Measurements from ENCODE around the gene TRAPPC14.
A peak's percentile ranks its signal among the peaks of the same experiment; 100 is the strongest.

Gene TRAPPC14

GRCh38 chr7:100124301-100125230 is 34.0 kb downstream of the TRAPPC14 start:
- DNase-seq (ENCODE audit: low read depth) = no peak

DNA sequence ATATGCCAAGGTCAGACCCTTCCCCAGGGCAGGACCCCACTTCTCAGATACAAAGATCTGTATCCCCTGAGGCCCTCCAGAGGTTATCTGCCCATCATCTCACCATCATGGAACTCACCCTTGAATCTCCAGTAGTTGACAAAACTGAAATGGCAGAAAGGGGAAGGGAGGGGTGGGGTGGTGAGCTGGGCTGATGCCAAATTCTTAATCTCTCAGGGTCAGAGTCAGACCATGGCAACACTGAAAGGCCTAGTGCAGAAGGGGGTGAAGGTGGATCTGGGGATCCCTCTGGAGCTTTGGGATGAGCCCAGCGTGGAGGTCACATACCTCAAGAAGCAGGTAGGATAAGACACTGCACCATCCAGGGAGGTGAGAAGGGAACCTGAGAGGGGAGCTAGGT is 36.0 kb downstream of the TRAPPC14 start:
- DNase-seq (ENCODE audit: low read depth) = no peak

DNA sequence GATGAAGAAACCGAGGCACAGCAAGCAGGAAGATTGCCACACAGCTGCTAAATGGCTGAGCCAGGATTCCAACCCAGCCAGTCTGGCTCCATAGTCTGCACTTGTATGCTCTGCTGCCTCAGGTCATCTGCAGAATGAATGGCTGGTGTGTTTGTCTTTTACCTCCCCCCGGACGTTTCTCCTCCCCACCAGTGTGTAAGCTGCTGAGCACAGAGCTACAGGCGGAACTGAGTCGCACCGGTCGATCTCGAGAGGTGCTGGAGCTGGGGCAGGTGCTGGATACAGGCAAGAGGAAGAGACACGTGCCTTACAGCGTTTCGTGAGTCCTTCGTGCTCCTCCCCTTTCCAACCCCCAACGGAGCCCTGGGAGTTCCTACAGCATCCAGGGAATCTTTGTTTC is 36.5 kb downstream of the TRAPPC14 start:
- no peak for DNase-seq (ENCODE audit: low read depth)

GRCh38 chr7:100120733-100121036 is 37.8 kb downstream of the TRAPPC14 start:
- DNase-seq (ENCODE audit: low read depth) = no peak

DNA sequence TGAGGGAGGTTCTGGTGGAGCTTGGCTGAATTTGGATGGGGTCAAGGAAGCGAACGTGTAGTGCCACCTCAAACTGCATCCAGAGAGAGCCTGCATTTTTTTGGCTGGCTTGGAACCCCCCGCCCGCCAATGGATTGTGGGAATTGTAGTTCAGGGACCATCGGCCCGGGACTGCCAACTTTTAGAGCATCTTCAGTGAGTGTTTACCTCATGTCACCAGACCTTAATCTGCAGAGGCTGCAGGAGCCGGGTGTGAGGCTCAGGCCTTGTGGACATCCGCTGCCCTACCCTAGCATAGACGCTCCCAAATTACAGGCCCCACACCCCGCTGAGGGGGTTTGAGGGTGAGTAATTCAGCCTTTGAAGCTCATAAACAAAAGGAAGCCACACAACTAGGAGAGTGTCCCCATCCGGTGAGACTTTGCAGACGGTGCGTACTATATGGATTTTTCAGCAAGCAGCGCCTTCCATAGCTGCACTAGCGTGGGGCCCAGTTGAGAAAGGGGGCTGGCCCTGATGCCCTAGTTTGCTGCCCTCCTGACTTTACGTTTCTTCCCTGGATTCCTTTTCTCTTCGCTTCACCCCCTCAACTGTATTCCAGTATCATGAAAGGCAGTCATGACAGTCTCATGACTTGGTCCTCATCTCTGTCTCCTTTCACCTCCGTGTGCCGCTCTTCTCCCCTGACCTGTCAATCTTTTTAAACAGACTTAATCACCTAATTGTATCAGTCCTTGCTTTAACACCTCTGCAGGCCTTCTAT is 38.4 kb downstream of the TRAPPC14 start:
- peak; percentile 75 for DNase-seq (ENCODE audit: low read depth)

DNA sequence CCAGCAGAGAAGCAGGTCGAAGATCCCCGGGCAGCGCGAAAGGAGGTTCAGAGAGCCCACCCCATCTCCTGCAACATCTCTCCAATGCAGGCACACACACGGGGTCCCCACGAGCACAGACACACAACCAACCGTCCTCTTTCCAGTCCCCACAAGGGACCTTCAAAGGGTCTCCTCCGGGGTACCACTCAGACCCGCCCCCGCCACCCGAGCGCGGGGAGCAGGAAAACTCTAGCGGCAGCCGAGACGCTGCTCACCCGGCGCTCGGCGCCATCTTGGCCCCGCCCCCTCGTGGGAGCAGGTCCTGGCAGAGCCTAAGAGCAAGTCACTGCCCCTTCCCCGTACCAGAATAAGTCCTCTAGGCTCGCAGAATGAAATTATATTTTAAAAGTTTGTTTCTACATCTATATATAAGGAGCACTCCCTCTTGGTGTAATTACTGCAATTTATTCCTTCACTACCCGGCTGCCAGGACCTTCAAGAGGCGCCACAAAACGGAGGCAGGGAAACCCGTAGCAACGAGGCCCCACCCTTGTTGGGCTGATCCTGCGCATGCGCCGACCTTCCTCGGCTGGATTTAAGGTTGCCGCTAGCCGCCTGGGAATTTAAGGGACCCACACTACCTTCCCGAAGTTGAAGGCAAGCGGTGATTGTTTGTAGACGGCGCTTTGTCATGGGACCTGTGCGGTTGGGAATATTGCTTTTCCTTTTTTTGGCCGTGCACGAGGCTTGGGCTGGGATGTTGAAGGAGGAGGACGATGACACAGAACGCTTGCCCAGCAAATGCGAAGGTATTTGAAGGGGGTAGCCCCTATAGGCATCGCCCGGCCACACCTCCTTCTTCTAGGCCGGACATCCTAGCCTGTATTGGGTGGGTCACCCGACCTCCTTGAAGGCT is 39.2 kb downstream of the TRAPPC14 start, which contains the start of the genes CNPY4 and TAF6:
Gene CNPY4, plus strand, starts transcription at position 563 of the 898 bp plus-strand sequence. Its CDS starts 111 bp downstream, at position 674.
Gene TAF6, minus strand, starts transcription at position 287 of the 898 bp plus-strand sequence. CDS start 5,149 bp downstream, outside the sequence.
- DNase-seq (ENCODE audit: low read depth) = peak; percentile 95

DNA sequence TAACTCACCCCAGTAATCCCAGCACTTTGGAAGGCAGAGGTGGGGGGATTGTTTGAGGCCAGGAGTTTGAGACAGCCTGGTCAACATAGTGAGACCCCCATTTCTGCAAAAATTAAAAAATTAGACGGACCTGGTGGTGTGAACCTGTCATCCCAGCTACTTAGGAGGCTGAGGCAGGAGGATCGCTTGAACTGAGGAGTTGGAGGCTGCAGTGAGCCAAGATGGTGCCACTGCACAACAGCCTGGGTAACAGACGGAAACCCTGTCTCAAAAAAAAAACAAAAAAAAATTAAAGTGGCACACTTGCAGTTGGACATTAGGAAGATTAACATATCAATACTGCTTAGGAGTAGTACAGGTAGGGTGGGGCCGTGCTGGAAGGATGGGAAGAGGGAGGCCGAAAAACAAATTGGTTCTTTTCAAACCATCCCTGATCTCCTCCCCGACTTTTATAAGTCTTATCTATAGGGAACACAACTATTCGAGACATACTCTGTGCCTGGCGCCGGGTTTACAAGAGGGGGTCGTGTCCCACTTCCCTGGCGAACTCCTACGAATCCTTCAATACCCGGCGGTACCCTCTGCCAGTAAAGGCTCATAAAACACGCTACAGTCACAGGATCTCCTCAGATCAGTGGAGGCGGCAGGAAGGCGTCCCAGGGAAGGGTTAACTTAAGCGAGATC is 40.0 kb downstream of the TRAPPC14 start:
- no peak for DNase-seq (ENCODE audit: low read depth)

- DNase-seq (ENCODE audit: low read depth) = no peak
Observed at GRCh38 chr7:100115026-100115425, 43.5 kb downstream of the TRAPPC14 start.

DNA sequence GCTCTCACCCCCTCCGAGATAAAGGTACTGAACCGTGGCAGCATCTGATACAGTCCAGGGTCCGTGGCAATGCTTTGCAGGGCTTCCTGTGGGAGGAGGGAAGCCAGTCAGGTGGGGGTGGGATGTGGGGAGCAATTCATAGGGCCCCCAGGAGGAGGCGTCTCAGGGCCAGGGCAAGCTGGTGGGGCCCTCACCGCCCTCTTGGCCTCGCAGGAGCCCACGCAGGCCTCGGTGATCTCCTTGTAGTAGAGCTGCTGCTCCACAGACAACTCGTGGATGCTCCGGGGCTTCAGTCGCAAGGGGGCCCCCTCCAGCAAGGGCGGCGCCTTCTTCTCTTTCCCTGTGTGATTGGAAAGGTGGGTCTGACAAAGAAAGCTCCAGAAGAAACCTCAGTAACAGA is 46.6 kb downstream of the TRAPPC14 start:
- no peak for DNase-seq (ENCODE audit: low read depth)

GRCh38 chr7:100111156-100111555 is 47.4 kb downstream of the TRAPPC14 start:
- DNase-seq (ENCODE audit: low read depth) = no peak

DNA sequence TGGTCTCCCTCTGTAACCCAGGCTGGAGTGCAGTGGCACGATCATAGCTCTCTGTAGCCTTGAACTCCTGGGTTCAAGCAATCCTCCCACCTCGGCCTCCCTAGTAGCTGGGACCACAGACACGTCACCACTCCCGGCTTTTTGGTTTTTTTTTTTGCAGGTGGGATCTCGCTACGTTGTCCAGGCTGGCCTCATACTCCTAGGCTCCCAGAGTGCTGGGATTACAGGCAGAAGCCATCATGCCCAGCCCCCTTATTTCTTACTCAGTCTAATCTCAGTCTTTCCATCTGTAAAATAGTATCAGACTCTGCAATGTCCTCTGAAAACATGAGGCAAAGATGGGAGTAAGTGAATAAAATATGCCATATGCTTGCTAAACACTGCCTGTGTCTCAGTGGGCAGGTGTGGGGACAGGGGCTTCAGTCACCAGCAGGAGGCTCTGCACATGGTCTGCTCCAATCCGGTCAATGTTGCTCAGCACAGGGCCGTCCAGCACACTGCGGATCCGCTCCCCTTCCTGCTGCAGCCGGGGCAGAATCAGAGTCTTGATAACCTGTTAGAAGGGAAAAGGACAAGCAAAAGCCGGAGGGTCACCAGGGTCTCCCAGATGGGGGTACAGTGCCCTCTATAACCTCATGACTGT is 48.9 kb downstream of the TRAPPC14 start:
- no peak for DNase-seq (ENCODE audit: low read depth)

GRCh38 chr7:100107890-100108289 is 50.6 kb downstream of the TRAPPC14 start:
- DNase-seq (ENCODE audit: low read depth) = no peak

DNA sequence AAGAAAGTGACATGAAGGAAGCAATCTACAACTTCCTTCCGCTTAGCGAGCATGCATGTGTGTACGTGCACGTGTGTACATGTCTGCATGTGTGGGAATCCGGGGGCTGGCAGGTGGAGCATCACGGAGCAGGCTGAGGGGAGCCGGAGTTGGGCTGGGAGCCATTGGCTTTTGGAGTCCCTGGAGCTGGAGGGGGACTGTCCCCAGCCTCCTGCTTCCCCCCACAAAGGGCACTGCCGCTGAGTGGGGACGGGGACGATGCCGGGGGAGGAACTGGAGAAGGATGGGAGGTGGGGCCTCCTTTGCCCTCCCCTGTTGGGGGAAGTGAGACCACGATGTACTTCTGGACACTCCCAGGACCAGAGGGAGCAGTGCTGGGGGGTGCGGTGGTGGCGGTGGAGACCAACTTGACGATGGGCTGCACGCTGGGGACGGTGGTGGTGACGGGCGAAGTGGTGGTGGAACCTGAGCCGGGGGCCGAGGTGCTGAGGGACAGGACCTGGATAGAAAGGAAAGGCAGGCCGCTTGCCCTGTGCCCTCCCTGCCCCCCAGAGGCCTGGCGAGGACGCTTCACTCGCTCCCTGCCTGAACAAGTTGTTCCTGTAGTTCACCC is 51.3 kb downstream of the TRAPPC14 start:
- no peak for DNase-seq (ENCODE audit: low read depth)

DNA sequence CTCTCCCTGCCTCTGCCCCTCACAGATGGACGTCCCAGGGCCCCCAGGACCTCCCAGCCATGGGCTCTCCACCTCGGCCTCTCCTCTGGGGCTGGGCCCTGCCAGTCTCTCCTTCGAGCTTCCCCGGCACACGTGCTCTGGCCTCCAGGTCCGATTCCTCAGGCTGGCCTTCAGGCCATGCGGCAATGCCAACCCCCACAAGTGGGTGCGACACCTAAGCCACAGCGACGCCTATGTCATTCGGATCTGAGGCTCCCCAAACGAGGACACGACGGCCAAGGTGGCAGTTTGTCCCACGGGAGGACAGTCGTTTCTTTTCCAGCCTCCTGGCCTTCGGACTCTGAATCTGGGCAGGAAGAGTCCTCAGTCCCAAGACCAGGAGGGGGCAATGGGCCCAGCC is 51.9 kb downstream of the TRAPPC14 start:
- no peak for DNase-seq (ENCODE audit: low read depth)

- no peak for DNase-seq (ENCODE audit: low read depth)
Observed at GRCh38 chr7:100105534-100105933, 53.0 kb downstream of the TRAPPC14 start.

Data from EH (cell line).